ENCODE measurements around the gene KRTDAP. TPM values are rescaled to one million over a fixed set of nuclear protein-coding genes. Genes with fewer than 3 reads are reported as not detected.
"Not testable (repeated sequence)": the region's sequence is repeated elsewhere in the genome, so short reads cannot be mapped to it uniquely, and the experiment has no call there.

KRTDAP gene
- total RNA-seq, 1 donor from 2014 or later: not detected

DNA sequence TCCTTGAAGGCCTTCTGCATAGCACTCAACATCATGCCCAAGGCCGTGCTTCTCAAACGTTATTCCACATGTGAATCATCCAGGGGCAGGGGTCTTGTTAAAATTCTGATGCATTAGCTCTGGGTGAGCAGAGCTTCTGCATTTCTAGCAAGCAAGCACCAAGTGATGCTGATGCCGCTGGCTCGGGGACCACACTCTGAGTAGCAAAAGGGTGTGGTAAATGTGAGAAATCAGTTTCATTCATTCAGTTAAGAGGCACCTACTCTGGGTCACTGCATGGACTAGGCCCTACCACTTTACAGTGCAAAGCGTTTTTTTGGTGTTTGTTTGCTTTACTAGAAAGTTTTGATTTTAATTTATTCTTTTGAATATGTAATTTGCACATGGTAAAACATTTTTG, 7.2 kb downstream of the KRTDAP start:
- DNase-seq: no peak

DNA sequence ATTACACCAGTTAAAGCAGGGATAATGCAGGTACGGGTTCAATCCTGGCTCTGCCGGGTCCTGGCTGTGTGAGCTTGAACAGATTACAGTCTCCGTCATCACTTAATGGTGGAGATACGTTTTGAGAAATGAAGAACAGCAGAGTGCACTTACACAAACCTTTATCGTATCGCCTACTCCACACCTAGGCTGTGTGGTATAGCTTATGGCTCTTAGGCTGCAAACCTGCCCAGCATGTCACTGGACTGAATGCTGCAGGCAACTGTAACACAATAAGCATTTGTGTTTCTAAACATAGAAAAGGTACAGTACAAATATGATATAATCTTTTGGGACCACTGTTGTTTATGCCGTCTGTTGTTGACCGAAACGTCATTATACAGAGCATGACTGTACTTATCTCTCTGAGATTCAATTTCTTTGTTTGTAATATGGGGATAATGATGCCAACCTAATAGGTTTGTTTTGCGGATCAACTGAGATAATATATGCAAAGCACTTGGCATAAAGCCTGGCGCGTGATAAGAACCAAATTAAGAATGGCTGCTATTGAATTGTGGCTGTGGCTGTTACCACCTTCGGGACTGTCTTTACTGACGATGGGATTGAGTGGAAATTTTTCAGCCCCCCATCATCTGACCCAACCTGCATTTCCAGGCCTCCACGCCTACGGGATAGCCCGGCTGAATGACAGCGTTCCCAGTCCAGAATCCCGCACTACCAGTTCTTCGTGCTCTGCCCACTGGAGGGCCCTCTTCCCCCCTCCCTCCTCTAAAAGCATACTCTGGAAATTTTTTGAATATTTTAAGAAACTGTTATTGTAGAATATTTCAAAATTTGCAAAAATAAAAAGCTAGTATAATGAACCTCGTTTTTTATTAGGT, 11.2 kb downstream of the KRTDAP start:
- DNase-seq: no peak

DNA sequence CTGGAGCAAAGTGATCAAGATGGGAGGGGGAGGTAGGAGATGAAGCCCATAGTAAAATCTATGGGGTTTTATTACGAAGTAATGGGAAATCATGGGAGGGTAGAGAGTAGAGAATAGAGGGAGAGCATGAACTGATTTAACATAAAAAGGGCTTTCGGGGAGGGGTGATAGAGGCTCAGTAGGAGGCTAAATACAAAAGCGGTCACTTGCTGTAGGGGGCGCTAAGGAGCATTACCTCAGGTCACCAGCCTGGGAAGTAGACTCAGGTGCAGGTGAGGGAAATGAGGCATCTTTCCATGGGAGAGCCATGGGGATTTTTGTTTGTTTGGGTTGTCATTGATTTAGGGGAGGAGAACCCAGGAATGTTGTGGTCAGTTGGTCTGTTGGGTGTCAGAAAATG, 14.1 kb downstream of the KRTDAP start:
- no peak for DNase-seq

DNA sequence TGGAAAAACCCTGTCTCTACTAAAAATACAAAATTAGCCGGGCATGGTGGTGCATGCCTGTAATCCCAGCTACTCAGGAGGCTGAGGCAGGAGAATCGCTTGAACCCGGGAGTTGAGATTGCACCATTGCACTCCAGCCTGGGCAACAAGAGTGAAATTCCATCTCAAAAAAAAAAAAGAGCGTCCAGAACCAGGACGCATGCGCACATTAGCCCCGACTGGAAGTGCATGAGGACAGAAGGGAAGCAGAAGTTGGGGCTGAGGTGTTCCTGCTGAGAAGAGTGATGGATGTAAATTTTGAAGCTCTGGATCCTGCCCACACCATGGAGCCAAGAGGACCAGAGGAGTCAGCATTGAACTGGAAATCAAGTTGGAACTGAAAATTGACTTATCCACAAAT, 15.7 kb downstream of the KRTDAP start:
- DNase-seq: not testable (repeated sequence)

DNA sequence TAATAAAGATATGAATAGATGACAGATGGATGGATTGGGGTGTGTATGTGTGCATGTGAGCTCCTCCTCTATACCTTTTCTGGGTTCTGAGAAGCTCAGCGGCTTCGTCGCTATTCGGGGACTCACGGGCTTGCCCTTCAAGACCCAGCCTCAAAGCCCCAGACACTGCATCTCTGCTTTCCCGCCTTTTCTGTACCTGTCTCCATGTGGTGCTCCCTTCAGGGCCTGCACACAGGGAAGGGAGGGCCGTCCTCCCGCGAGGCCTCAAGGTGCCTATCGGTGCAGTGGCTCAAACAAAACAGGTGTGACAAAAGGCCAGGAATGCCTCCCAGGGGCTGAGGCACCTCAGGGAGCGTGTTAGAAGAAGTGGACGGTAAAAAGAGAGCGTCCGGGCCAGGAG, 16.2 kb downstream of the KRTDAP start:
- no peak for DNase-seq

DNA sequence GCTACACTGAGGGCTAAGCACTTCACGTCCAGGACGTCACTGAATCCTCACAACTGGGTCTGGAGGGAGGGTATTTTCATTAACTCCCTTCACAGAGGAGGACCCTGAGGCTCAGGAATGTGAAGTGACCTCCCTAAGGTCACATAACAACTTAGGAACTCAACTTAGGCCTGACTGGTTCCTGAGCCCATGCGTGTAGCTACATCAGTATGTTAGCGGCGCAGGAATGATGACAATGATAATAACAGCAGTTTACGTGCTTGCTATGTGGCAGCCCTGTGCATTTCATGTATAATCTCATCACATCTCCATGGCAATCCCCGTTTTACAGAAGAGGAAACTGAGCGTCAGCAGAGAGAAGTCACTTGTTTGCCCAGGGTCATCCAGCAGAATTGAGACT, 18.3 kb downstream of the KRTDAP start:
- no peak for DNase-seq

DNA sequence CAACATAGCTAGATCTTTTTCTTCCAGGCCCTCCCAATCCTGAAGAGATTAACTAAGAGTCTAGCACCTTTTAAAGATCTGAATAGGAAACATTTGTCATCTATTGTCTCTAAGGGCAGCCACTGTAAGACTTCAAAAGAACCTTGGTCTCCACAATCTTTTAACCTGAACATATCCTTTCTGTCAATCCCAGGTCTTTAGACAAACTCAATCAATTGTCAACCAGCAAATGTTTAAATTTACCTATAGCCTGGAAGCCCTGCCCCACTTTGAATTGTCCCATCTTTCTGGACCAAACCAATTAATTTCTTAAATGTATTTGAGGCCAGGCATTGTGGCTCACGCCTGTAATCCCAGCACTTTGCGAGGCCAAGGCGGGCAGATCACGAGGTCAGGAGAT, 19.2 kb downstream of the KRTDAP start:
- not testable (repeated sequence) for DNase-seq

DNA sequence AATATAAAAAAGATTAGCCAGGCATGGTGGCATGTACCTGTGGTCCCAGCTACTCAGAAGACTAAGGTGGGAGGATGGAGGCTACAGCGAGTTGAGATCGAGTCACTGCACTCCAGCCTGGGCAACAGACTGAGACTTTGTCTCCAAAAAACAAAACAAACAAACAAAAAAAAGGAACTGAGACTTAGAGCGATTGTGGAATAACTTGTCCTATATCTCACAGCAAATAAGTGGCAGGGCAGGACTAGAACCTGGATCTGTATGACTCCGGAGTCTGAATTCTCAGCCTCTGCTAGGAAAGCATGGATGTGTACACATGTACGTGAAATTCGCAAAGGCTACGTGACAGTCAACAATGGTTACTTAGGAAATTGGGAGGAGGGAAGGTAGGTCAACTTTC, 20.1 kb downstream of the KRTDAP start:
- no peak for DNase-seq

DNA sequence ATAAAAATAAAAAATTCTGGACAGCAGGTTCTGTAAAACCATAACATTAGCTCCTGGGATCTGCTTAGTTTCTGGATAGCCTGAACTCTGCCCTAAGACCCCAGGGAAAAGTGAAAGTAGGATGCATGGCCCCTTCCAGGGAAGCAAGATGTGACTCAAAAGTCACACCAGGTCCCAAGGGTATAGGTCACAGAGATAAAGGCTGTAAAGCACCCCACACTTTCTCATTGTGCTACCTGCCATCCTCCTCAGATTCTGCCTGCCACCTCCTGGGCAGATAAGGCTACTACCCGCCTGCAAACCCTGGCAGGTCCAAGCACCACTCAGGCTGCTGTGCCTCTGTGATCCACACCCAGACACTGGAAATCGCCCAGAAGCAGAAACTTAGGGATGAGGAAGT, 21.6 kb downstream of the KRTDAP start:
- peak; percentile 65 for DNase-seq

DNA sequence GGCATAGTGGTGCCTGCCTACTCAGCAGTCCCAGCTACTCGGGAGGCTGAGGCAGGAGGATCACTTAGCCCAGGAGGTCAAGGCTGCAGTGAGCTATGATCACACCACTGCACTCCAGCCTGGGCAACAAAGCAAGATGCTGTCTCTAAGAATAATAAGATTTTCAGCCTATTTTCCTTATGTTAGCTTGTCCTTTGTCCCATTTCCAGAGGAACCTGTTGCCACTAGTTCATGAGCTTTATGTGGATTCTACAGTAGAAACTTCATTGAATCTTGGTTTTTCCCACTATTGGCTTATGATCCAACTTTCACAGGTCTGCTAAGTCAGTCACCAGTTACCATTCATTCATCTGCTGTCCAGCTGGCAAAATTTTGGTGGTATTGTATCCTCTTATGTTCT, 24.0 kb downstream of the KRTDAP start:
- no peak for DNase-seq

DNA sequence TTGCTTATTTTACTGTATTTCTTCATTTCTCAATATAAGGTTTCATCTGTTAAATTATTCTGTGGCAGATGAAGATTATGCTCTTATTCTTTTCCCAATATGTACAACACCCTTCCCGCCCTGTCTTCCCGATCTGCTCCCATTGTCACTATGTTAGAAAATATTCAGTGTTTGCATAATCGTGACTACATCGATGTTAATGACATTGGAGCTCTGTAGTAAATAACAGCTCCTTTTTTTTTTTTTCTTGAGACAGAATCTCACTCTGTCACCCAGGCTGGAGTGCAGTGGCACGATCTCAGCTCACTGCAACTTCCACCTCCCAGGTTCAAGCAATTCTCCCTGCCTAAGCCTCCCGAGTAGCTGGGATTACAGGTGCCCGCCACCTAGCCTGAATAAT, 27.3 kb downstream of the KRTDAP start:
- not testable (repeated sequence) for DNase-seq

DNA sequence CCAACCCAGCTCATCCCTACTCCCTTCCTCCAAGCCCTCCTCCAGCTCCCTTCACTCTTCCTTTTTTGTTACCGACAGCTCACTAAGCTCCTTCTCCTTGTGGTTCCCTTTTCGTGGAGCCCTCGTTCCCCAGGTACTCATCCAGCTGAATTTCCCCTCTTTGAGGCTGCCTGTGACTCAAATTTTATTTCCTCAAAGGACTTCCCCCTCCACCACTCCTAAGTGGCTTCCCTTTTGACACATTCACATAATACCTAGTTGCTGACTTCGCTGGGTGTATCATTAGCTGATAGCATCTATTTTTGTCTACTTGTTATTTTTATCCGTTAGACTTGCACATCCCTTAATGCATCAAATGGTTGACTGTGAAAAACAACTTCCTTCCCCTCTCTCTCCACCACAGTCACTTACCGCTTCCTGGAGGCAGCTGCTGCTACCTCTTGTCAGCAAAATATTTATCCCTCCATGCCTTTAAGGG, 27.7 kb downstream of the KRTDAP start:
- DNase-seq: no peak

DNA sequence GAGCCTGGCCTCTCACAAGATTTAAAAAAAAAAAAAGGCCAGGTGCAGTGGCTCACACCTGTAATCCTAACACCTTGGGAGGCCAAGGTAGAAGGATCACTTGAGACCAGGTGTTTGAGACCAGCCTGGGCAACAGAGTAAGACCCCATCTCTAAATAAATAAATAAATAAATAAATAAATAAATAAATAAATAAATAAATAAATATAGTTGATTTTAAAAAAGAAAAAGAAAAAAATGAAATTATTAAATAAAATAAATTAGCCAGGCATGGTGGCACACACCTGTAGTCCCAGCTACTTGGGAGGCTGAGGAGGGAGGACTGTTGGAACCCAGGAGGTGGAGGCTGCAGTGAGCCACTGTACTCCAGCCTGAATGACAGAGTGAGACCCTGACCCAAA, 28.5 kb downstream of the KRTDAP start:
- DNase-seq: not testable (repeated sequence)

DNA sequence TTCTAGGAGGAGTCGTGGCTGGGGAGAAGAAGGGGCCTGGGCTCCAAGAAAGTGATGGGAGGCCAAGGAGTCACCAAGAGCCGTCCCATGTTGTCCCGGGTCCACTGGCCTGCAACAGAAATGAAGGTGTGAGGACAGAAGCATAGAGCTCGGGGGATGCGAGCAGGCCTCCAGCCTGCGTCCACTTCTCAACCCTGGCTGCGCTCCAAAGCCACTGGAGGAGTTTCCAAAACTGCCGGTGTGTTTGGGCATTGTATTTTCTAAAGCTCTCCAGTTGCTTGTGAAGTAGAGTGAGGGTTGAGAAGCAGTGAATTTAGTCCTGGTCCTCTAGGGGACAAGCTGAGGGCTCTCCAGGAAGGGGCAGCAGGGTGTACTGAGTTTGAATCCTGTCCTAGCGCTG, 29.2 kb downstream of the KRTDAP start:
- no peak for DNase-seq

DNA sequence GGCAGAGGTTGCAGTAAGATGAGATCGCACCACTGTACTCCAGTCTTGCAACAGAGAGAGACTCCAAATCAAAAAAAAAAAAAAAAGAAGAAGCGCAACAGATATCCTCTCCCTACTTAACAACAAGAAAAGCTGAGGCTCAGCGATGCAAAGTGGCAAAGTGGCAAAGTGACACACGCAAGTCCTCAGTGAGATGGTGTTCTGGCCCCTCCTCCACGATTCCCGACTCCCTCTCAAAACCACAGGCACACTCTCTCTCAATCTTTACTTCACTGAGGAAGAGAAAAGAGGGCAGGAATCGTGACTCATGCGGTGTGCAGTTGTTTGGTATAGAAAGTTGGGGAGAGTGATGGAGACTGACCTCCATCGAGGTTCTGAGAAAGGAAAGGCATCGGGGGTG, 29.7 kb downstream of the KRTDAP start:
- DNase-seq: no peak

DNA sequence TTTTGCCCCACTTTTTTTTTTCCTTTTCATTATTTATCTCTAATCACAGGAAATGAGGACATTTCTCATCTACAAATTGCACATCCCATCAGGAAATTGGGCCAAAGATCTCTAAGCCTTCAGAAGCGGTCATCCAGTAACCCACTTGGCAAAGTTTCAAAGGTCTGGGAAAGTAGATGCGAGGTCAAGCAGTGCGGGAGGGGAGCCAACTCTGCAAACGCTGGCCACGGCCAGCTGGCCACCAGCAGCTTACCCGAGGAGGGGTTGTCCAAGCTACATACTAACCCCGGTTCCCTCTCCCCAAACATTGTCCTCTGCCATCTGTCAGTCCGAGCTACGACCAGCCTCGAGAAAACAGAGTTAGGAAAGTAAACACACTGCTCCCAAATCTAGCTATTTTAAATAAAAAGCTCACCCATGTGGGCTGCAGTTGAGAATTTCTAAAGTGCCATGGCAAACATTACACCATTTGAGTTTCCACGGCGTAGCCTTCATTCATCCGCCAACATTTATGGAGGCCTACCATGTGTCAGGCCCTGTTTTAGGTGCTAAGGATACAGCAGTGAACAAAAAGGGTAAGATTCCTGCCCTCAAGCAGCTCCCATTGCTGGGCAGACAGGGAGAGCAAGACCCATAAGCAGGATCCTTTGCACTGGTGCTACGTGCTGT, 30.7 kb downstream of the KRTDAP start:
- DNase-seq: peak; percentile 83

DNA sequence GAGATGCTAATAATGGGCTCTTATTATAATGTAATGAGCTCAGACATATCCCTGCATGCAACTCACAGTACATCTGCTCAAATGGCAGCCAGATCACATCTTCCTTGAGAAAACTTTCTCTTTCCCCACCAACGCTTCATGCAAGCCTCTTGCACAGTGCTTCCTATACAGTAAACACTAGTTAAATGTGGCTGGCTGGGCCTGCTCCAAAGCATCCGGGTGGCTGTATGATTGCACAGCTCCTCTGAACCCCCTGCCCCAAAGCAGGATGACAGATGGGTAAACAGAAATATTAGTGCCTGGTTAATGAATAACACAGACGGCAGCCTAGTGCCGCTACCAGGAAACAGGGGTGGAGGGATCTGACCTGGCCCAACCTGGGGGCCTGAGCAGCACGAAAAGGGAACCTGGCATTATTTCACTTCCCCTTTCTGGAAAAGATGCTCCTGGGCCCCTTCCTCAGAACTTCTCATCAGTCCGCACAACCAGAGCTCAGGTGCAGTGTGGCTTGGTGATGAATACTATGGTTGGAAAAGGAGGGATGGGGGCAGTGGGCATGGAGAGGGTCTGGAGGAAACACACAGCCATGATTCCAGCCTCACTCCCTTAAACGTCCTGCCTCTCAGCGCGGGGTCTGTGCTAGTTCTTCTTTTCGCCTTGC, 31.4 kb downstream of the KRTDAP start:
- peak; percentile 46 for DNase-seq

DNA sequence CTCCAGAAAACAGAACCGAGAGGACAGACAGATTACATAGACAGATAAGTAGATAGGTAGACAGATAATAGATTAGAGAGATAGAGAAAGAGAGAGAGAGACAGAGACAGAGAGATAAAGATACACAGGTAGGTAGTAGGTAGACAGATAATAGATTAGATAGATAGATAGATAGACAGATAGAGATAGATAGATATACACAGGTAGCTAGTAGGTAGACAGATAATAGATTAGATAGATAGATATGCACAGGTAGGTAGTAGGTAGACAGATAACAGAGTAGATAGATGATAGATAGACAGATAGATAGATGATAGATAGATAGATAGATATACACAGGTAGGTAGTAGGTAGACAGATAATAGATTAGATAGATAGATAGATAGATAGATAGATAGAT, 32.1 kb downstream of the KRTDAP start:
- DNase-seq: no peak

DNA sequence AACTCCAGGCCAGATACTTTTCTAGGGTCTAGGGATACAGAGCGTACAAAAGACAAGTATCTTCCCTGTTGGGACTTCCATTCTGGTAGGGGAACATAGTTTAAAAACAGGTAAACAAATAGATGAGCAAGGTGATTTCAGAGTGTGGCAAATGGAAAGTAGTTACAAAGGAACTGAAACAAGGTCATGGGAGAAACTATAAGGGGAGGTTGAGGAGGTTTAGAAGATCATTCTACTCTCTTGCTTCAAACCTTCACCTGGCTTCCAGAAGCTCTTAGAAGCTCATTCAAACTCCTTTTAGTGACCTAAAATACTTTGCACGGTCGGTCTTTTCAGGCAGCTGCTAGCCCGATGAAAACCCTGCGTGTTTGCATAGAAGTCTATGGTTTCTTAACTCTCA, 33.1 kb downstream of the KRTDAP start:
- no peak for DNase-seq

DNA sequence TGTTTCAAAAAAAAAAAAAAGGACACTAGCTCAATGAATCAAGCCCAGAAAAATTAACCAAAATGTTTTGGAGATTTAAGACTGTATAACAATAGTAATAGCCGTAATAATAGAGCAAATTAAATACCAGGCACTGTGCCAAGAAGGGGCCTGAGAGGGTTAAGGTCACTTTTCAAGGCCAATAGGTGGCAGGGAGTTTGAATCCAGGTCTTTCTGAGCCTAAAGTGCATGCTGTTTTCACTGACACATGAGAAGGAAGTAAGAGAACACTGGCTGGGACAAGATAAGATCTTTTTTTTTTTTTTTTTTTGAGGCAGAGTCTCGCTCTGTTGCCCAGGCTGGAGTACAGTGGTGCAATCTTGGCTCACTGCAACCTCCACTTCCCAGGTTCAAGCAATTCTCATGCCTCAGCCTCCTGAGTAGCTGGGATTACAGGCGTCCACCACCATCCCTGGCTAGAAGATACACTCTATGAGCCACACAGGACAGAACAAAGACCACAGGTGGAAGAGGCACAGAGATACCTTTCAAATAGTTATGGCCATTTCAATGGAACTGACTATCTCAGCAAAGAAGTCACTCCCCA, 34.6 kb downstream of the KRTDAP start:
- no peak for DNase-seq

DNA sequence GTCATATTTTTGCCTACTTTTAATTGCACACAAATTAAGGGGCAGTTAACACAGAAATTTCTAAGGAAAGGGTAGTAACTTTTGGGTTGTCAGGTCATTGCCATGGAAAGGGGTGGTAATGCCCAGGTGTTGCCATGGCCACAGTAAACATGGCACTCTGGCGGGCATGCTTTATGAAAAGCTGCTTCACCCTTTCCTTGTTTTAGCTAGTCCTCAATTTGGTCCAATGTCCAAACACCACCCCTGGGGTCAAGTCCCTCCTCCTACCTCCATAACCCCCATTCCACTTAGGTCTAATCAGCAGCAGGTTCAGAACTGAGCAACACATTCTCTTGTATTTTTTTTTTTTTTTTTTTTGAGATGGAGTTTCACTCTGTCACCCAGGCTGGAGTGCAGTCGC, 35.6 kb downstream of the KRTDAP start:
- no peak for DNase-seq

DNA sequence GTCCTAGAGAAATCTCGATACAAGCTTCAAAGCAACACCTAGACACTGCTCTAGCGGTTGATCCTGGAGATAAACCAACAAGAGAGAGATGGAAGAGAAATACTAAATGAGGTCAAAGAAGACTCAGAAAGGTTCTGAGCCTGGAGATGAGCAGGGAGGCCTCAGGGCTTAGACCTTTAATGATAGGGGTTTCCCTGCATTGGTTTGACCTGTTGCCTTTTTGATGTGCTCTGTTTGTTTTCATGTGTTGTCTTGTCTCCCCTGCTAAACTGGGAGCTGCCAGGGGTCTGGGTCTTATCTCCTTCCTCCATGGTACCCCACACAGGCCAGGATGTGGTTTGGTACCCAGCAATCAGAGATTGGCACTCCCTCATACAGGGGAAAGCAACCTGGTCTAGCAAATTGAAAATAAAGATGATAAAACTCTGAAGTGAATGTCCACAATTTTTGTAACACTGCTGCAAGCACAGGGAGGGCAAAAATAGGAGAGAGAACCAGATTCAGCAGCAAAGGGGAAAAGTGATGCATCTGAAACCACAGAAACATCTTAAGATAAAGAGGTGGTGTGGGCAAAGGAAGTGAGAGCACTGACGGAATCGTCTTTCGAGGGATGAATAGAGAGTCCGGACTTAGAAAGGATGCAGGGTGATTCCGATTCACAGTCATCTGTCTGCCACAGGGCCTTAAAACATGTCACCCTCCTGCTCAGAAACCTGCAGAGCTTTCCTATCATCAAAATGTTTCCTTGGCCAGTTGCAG, 38.7 kb downstream of the KRTDAP start:
- no peak for DNase-seq
